ENCODE results near the gene NPC1. TPM values are rescaled to one million over a fixed set of nuclear protein-coding genes. Genes with fewer than 3 reads are reported as not detected.

The NPC1 gene
- polyA plus RNA-seq, 3 donors: 7.5 to 17.9 (median 17.7) TPM

DNA sequence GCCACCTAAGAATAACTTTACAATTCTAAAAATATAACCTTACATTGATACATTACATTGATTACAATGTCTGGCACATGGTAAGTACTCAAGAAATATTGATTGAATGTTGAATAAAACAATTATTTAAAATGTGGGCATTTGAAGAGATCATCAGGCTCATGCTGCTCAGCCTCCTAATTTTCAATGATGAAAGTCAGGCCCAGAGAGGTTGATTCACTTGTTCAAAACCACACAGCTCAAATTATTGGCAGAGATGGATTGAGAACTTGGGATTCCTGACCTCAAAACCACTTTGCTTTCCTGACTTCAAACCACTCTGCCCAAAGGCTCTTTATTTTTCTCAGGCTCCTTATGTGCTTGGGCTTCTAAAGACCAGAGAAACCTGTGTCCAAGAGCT is 41.7 kb upstream of the NPC1 start:
- Histone ChIP-seq H3K27me3 (ENCODE audit: control insufficient read depth in 2 of 2, insufficient read depth in 2 of 2, low read length in 2 of 2) (no peaks in the 10 kb centered on the region), H3K4me2 (replicated peaks; ENCODE audit: extremely low read depth, low read length, poor library complexity, severe bottlenecking) (no peak overlapping the region), H3K27ac (ENCODE audit: low read depth in 1 of 2, low read length in 2 of 2) (no peak overlapping the region), H3K36me3 (replicated peaks in 1 of 2; ENCODE audit: control insufficient read depth in 1 of 2, insufficient read depth in 2 of 2, low read length in 2 of 2) (no peaks in the 10 kb centered on the region), H4K20me1 (ENCODE audit: insufficient read depth, low read length) (no peaks in the 10 kb centered on the region), H3K79me2 (ENCODE audit: insufficient read depth, low read length) (no peaks in the 10 kb centered on the region), H3K4me3 (replicated peaks in 1 of 3; ENCODE audit: low read depth in 2 of 3, low read length in 3 of 3) (no peak overlapping the region), H3K4me1 (ENCODE audit: control insufficient read depth in 1 of 2, insufficient read depth in 2 of 2, low read length in 2 of 2) (no peaks in the 10 kb centered on the region), H2AFZ (ENCODE audit: insufficient read depth, low read depth, low read length, poor library complexity, severe bottlenecking) (no peak overlapping the region), H3K9me3 (replicated peaks in 1 of 2; ENCODE audit: control insufficient read depth in 1 of 2, insufficient read depth in 1 of 2, low read length in 2 of 2) (no peaks in the 10 kb centered on the region), H3K9ac (ENCODE audit: insufficient read depth, low read length, poor library complexity, severe bottlenecking) (no peak overlapping the region)
- no peak for DNase-seq
- Mint-ChIP-seq H3K27ac (no peak overlapping the region), H3K4me3 (no peak overlapping the region), H3K4me1 (no peaks in the 10 kb centered on the region), H3K27me3 (ENCODE audit: low read depth in 3 of 3) (peaks cover 0 to 4% (median 0%) of the 10 kb centered on the region in 3 donors), H3K9me3 (no peaks in the 10 kb centered on the region), H3K36me3 (no peaks in the 10 kb centered on the region)
- intact Hi-C loops (cut with micrococcal nuclease): loop anchor here in 1 of 2 donors (10.0 kb wide), 1 partner anchor 187 kb away; no protein-coding TSS in a partner anchor
- TF ChIP-seq, protein P1, sequence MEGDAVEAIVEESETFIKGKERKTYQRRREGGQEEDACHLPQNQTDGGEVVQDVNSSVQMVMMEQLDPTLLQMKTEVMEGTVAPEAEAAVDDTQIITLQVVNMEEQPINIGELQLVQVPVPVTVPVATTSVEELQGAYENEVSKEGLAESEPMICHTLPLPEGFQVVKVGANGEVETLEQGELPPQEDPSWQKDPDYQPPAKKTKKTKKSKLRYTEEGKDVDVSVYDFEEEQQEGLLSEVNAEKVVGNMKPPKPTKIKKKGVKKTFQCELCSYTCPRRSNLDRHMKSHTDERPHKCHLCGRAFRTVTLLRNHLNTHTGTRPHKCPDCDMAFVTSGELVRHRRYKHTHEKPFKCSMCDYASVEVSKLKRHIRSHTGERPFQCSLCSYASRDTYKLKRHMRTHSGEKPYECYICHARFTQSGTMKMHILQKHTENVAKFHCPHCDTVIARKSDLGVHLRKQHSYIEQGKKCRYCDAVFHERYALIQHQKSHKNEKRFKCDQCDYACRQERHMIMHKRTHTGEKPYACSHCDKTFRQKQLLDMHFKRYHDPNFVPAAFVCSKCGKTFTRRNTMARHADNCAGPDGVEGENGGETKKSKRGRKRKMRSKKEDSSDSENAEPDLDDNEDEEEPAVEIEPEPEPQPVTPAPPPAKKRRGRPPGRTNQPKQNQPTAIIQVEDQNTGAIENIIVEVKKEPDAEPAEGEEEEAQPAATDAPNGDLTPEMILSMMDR (IDR thresholded peaks at IDR 0.05): no peak

DNA sequence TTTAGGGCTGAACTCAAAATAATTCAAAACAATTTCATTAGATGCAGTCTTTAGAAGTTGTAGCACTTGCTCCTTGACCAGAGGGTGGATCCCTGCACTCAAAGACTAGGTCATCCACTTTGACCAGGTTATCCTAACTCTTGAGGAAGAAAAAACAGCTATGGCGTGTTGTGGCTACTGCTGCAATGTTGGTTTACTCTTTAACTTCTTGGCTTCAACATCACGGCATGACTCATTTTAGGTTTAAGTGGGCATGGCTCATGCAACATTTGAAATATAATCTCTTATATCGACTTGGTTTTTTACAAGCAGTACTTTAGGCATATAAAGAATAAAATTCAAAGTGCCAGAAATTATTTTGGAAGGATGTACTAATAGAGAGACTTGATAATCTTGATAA is 41.0 kb upstream of the NPC1 start:
- H3K4me1 ChIP-seq (ENCODE audit: control insufficient read depth in 1 of 2, insufficient read depth in 2 of 2, low read length in 2 of 2): no peaks in the 10 kb centered on the region
- Mint-ChIP-seq H3K27me3 (ENCODE audit: low read depth in 3 of 3) (peaks cover 0 to 4% (median 0%) of the 10 kb centered on the region in 3 donors), H3K4me1 (no peaks in the 10 kb centered on the region), H3K4me3 (no peak overlapping the region), H3K9me3 (no peaks in the 10 kb centered on the region), H3K27ac (no peak overlapping the region), H3K36me3 (no peaks in the 10 kb centered on the region)
- H3K4me3 ChIP-seq (replicated peaks in 1 of 3; ENCODE audit: low read depth in 2 of 3, low read length in 3 of 3): no peak overlapping the region
- TF ChIP-seq, protein P1 (IDR thresholded peaks at IDR 0.05): no peak
- H3K4me2 ChIP-seq (replicated peaks; ENCODE audit: extremely low read depth, low read length, poor library complexity, severe bottlenecking): no peak overlapping the region
- H3K27ac ChIP-seq (ENCODE audit: low read depth in 1 of 2, low read length in 2 of 2): no peak overlapping the region
- 60% methylated on average over 1 of the region's 3 CpGs for WGBS (ENCODE audit: insufficient coverage)
- H3K9ac ChIP-seq (ENCODE audit: insufficient read depth, low read length, poor library complexity, severe bottlenecking): no peak overlapping the region
- no peak overlapping the region for H2AFZ ChIP-seq (ENCODE audit: insufficient read depth, low read depth, low read length, poor library complexity, severe bottlenecking)
- intact Hi-C loops (cut with micrococcal nuclease): loop anchor here in 1 of 2 donors (10.0 kb wide), 1 partner anchor 187 kb away; no protein-coding TSS in a partner anchor
- H4K20me1 ChIP-seq (ENCODE audit: insufficient read depth, low read length): no peaks in the 10 kb centered on the region
- no peaks in the 10 kb centered on the region for H3K79me2 ChIP-seq (ENCODE audit: insufficient read depth, low read length)
- H3K9me3 ChIP-seq (replicated peaks in 1 of 2; ENCODE audit: control insufficient read depth in 1 of 2, insufficient read depth in 1 of 2, low read length in 2 of 2): no peaks in the 10 kb centered on the region
- no peak for DNase-seq
- no peaks in the 10 kb centered on the region for H3K36me3 ChIP-seq (replicated peaks in 1 of 2; ENCODE audit: control insufficient read depth in 1 of 2, insufficient read depth in 2 of 2, low read length in 2 of 2)
- no peaks in the 10 kb centered on the region for H3K27me3 ChIP-seq (ENCODE audit: control insufficient read depth in 2 of 2, insufficient read depth in 2 of 2, low read length in 2 of 2)

Data from CD14-positive monocyte (primary cell).